ENCODE data around the gene KDELR1. TPM values are rescaled to one million over a fixed set of nuclear protein-coding genes. Genes with fewer than 3 reads are reported as not detected.

The KDELR1 gene
- total and polyA plus RNA-seq, 2 of the 13 experiments (the other 11 are each of a cell fraction or from before 2014, with no cell fraction given): 134 to 185 TPM

DNA sequence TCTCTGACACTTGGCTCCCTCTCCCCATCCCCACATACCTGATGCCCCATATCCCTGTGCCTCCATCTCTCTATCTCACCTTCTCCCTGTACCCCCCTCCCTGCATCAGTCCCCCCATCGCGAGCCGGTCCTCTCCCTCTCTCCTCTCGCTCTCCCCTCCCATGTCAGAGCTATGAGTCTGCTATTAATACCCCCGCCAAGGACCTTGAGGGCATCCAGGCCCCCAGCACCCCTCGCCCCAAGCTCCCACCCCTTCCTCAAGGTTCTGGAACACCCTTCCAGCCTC lies 3.8 kb upstream of the KDELR1 start:
- no TSS peak for BruUV-seq (replicated peaks)
- H3K79me2 ChIP-seq (ENCODE audit: insufficient read depth, low read length): peaks cover 11% of the 10 kb centered on the region
- intact Hi-C loops (cut with micrococcal nuclease; ENCODE audit: unreplicated experiment): no loop called here
- no peaks in the 10 kb centered on the region for H3K36me3 ChIP-seq (replicated peaks in 1 of 2; ENCODE audit: control insufficient read depth in 1 of 2, insufficient read depth in 2 of 2, low read length in 2 of 2)
- WGBS (ENCODE audit: low lambda C conversion rate): 50% methylated on average over 6 of the region's 6 CpGs
- H2AFZ ChIP-seq (ENCODE audit: low read length): no peak overlapping the region
- TF ChIP-seq EZH2 (conservative IDR thresholded peaks at IDR 0.05; ENCODE audit: low read depth, low read length) (0 out of 2 replicates have a peak, but pooled peaks have one; percentile 53), MAX (IDR thresholded peaks at IDR 0.05) (no peak), SKIL (CRISPR knock-in tag; IDR thresholded peaks at IDR 0.05; ENCODE audit: borderline replicate concordance) (no peak), ARNT2 (CRISPR knock-in tag; IDR thresholded peaks at IDR 0.05; ENCODE audit: low read depth) (no peak), ZNF75D (CRISPR knock-in tag; IDR thresholded peaks at IDR 0.05; ENCODE audit: borderline replicate concordance) (no peak), SPEN (CRISPR knock-in tag; IDR thresholded peaks at IDR 0.05; ENCODE audit: low read depth) (no peak), ZNF275 (CRISPR knock-in tag; IDR thresholded peaks at IDR 0.05; ENCODE audit: borderline replicate concordance) (no peak)
- TF ChIP-seq, protein P1, sequence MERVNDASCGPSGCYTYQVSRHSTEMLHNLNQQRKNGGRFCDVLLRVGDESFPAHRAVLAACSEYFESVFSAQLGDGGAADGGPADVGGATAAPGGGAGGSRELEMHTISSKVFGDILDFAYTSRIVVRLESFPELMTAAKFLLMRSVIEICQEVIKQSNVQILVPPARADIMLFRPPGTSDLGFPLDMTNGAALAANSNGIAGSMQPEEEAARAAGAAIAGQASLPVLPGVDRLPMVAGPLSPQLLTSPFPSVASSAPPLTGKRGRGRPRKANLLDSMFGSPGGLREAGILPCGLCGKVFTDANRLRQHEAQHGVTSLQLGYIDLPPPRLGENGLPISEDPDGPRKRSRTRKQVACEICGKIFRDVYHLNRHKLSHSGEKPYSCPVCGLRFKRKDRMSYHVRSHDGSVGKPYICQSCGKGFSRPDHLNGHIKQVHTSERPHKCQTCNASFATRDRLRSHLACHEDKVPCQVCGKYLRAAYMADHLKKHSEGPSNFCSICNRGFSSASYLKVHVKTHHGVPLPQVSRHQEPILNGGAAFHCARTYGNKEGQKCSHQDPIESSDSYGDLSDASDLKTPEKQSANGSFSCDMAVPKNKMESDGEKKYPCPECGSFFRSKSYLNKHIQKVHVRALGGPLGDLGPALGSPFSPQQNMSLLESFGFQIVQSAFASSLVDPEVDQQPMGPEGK (CRISPR knock-in tag; IDR thresholded peaks at IDR 0.05): no peak
- TF ChIP-seq, protein P2, sequence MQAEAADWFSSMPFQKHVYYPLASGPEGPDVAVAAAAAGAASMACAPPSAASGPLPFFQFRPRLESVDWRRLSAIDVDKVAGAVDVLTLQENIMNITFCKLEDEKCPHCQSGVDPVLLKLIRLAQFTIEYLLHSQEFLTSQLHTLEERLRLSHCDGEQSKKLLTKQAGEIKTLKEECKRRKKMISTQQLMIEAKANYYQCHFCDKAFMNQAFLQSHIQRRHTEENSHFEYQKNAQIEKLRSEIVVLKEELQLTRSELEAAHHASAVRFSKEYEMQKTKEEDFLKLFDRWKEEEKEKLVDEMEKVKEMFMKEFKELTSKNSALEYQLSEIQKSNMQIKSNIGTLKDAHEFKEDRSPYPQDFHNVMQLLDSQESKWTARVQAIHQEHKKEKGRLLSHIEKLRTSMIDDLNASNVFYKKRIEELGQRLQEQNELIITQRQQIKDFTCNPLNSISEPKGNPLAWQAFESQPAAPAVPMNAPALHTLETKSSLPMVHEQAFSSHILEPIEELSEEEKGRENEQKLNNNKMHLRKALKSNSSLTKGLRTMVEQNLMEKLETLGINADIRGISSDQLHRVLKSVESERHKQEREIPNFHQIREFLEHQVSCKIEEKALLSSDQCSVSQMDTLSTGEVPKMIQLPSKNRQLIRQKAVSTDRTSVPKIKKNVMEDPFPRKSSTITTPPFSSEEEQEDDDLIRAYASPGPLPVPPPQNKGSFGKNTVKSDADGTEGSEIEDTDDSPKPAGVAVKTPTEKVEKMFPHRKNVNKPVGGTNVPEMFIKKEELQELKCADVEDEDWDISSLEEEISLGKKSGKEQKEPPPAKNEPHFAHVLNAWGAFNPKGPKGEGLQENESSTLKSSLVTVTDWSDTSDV (CRISPR knock-in tag; IDR thresholded peaks at IDR 0.05): no peak
- no peak overlapping the region for H3K27ac ChIP-seq (ENCODE audit: extremely low read length, insufficient read depth, low read length)
- H3K9me3 ChIP-seq (ENCODE audit: low read length): no peaks in the 10 kb centered on the region
- ChIA-PET CTCF (ENCODE audit: low intra/inter-chr PET ratio, low total read pairs) (no interaction called here), POLR2A (interaction anchor here (0.8 kb wide), 1 partner anchor 32 kb away, joined by 3 read pairs; no protein-coding TSS in a partner anchor)
- H3K27me3 ChIP-seq (ENCODE audit: control insufficient read depth in 1 of 2, insufficient read depth in 2 of 2, low read length in 2 of 2): peaks cover 11 to 52% of the 10 kb centered on the region in 2 experiments
- no peak overlapping the region for H3K9ac ChIP-seq (ENCODE audit: insufficient read depth, low read depth, low read length)
- peaks cover 79% of the 10 kb centered on the region for H3K4me1 ChIP-seq (ENCODE audit: insufficient read depth, low read length)
- H4K20me1 ChIP-seq (ENCODE audit: insufficient read depth, low read length): no peaks in the 10 kb centered on the region
- ATAC-seq: no peak
- in situ Hi-C loops (cut with HindIII; ENCODE audit: extremely low pct_ligation_motif_present, low pct_unique_long_range_greater_than_20kb): no loop called here
- H3K4me3 ChIP-seq (replicated peaks in 1 of 3; ENCODE audit: insufficient read depth in 1 of 3, low read depth in 2 of 3, low read length in 3 of 3): peak overlapping the region in 1 of 3 experiments; percentile 71; a peak in 1 of 6 replicates
- no peak for FAIRE-seq
- no peak for DNase-seq (ENCODE audit: low spot score)
- H3K4me2 ChIP-seq (ENCODE audit: low read depth, low read length): no peak overlapping the region

All from HepG2 (cell line).